ENCODE data around the gene KLHL18. TPM values are rescaled to one million over a fixed set of nuclear protein-coding genes. Genes with fewer than 3 reads are reported as not detected.

The KLHL18 gene
- 10 to 100 TPM in 1 of 6 experiments, 1 to 10 TPM in 5; 4.3 to 11.4 (median 8.1) TPM for total RNA-seq
- long read RNA-seq, partial matches to known transcripts = 0 of 3 reads
- long read RNA-seq, other reads (novel, unspliced or antisense) = 1 of 3 reads

DNA sequence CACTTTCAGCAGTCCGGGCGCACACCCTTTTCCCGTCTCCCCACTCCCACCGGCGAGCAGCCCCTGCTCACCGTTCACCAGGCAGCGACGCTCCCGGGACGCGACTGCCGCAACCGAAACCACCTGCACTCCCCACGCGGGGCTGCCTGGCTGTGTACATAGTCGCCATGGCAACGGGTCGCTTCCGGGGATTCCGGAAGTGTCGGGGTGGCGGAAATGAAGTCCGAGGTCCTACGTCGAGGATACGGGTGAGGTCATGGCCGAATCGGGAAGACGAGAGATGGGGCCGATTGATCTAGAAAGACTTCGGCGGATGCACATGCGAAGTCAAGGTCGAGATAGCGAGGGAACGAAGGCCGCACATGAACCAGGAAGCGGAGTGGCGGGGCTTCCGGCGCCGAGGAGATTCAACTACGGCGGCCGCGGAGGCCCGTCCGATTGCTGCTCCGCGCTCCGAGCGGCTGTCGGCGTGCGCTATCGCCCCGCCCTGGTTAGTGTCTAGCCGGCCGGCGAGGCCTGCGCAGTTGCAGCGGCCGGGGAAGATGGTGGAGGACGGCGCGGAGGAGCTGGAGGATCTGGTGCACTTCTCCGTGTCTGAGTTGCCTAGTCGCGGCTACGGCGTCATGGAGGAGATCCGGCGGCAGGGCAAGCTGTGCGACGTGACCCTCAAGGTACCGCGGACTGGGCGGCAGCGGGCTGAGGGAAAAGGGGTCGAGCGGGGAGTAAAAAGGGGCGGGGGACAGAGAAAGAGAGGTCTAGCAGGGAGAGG lies at the start of gene KLHL18, which contains the start of gene KIF9:
Gene KLHL18, plus strand, starts transcription at position 521 of the 769 bp plus-strand sequence. Its CDS starts 22 bp downstream, at position 543.
Gene KIF9, minus strand, starts transcription at position 376 of the 769 bp plus-strand sequence. CDS start 5,425 bp downstream, outside the sequence.
- peaks cover 0 to 12% (median 4%) of the 10 kb centered on the region in 4 donors for H3K4me1 ChIP-seq
- WGBS (ENCODE audit: insufficient coverage, low coverage, low lambda C conversion rate, missing lambda C conversion rate) = 0% methylated on average over 48 of the region's 82 CpGs
- peak within 1 kb of the TSS; percentile 71 to 81 (median 81) for H3K4me3 ChIP-seq
- ATAC-seq = peak; percentile 95 to 97 (median 96)
- H3K36me3 ChIP-seq = peaks cover 0 to under 1% (median 0%) of the 10 kb centered on the region in 4 donors
- TF ChIP-seq CTCF (IDR thresholded peaks at IDR 0.05) = peak in 1 of 4 donors; percentile 19
- peak; percentile 62 for TF ChIP-seq POLR2A (IDR thresholded peaks at IDR 0.05)
- intact Hi-C loops (cut with DNase I) = no loop called here
- H3K9me3 ChIP-seq = no peaks in the 10 kb centered on the region
- no peaks in the 10 kb centered on the region for H3K27me3 ChIP-seq
- H3K27ac ChIP-seq = peak within 1 kb of the TSS; percentile 55 to 96 (median 84)
- DNase-seq = peak; percentile 95 to 97 (median 96)

DNA sequence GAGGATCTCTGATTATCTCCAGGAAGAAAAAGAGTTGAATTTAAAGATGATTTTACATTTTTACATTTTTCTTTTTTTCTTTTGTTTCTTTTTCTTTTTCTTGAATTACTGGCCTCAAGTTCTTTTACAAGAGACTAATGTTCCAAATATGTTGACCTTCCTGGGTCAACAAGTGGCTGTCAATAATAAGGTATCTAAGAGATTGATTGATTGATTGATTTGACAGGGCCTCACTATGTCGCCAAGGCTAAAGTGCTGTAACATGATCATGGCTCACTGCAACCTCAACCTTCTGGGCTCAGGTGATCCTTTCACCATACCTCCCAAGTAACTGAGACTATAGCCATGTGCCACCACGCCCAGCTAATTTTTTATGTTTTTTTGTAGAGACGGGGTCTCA lies 44.7 kb upstream of the KLHL18 start:
- TF ChIP-seq CTCF (IDR thresholded peaks at IDR 0.05) = no peak
- TF ChIP-seq POLR2A (IDR thresholded peaks at IDR 0.05) = no peak
- Histone ChIP-seq H3K27ac (no peak overlapping the region), H3K27me3 (no peaks in the 10 kb centered on the region), H3K4me3 (no peak overlapping the region), H3K9me3 (no peaks in the 10 kb centered on the region), H3K36me3 (no peaks in the 10 kb centered on the region), H3K4me1 (peaks cover 0 to 10% (median 3%) of the 10 kb centered on the region in 4 donors)
- DNase-seq (no peak), ATAC-seq (no peak)
- intact Hi-C loops (cut with DNase I) = no loop called here
- 88% methylated on average over 3 of the region's 3 CpGs for WGBS (ENCODE audit: insufficient coverage, low coverage, low lambda C conversion rate, missing lambda C conversion rate)

DNA sequence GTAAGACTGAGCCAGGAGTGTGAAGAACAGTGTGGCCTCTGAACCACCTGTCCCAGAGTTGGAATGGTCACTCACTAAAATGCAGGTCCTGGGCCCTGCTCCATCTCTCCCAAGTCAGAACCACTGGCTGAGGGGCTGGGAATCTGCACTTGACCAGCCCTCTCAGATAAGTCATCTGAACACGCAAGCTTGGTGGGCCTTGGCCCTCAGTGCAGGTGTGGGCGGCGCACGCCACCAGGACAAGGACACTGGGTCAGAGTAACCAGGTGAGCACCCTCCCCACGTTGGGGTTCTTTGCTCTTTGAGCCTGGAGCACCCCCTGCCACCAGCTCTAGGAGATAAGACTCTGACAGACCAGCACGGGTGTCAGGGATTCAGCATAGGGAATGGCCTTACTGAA lies 42.8 kb upstream of the KLHL18 start:
- ATAC-seq (no peak), DNase-seq (no peak)
- peaks cover 0 to 3% (median 1%) of the 10 kb centered on the region in 4 donors for H3K4me1 ChIP-seq
- no peaks in the 10 kb centered on the region for H3K9me3 ChIP-seq
- TF ChIP-seq CTCF (IDR thresholded peaks at IDR 0.05) (no peak), POLR2A (IDR thresholded peaks at IDR 0.05) (no peak)
- intact Hi-C loops (cut with DNase I) = no loop called here
- no peak overlapping the region for H3K4me3 ChIP-seq
- no peak overlapping the region for H3K27ac ChIP-seq
- H3K36me3 ChIP-seq = no peaks in the 10 kb centered on the region
- no CpG with 5 or more reads among the region's 6 CpGs for WGBS (ENCODE audit: insufficient coverage, low coverage, low lambda C conversion rate, missing lambda C conversion rate)
- H3K27me3 ChIP-seq = no peaks in the 10 kb centered on the region

- 75% methylated on average over 2 of the region's 9 CpGs for WGBS (ENCODE audit: insufficient coverage, low coverage, low lambda C conversion rate, missing lambda C conversion rate)
- no peak overlapping the region for H3K27ac ChIP-seq
- ATAC-seq (peak; percentile 28 to 59 (median 38)), DNase-seq (no peak)
- no peaks in the 10 kb centered on the region for H3K36me3 ChIP-seq
- no peak for TF ChIP-seq POLR2A (IDR thresholded peaks at IDR 0.05)
- TF ChIP-seq CTCF (IDR thresholded peaks at IDR 0.05) = no peak
- H3K4me3 ChIP-seq = no peak overlapping the region
- no peaks in the 10 kb centered on the region for H3K4me1 ChIP-seq
- intact Hi-C loops (cut with DNase I) = no loop called here
- H3K9me3 ChIP-seq = no peaks in the 10 kb centered on the region
- no peaks in the 10 kb centered on the region for H3K27me3 ChIP-seq
Measured at GRCh38 chr3:47243419-47244147, 39.2 kb upstream of the KLHL18 start.
